Neural progenitor cell (in vitro differentiated cells): ENCODE data around the gene TRPM3. TPM values are rescaled to one million over a fixed set of nuclear protein-coding genes. Genes with fewer than 3 reads are reported as not detected.

Experiments
- DNase-seq: peaks from one replicate; pipeline ENCODE4 v3.0.0-alpha.2; 2016; ENCODE audit warnings: low spot score
- H2AFZ ChIP-seq: fragments of 200-600 bp; sonication (generic); replicated peaks from 2 replicates; pipeline ENCODE4 v1.6.1; 2016; ENCODE audit warnings: antibody characterized with exemption
- H3F3A ChIP-seq: fragments of 200-600 bp; sonication (generic); 2 replicates; pipeline ENCODE4 v1.6.1; 2016; ENCODE audit warnings: antibody characterized with exemption, low read depth
- H3K27ac ChIP-seq: fragments of 200-600 bp; sonication (generic); 2 replicates; pipeline ENCODE4 v1.5.1; 2016; ENCODE audit warnings: mild to moderate bottlenecking
- H3K27me3 ChIP-seq: fragments of 200-600 bp; sonication (generic); 2 replicates; pipeline ENCODE4 v1.6.1; 2016; ENCODE audit warnings: mild to moderate bottlenecking, moderate library complexity
- H3K36me3 ChIP-seq: fragments of 200-600 bp; sonication (generic); 2 replicates; pipeline ENCODE4 v1.5.1; 2016
- H3K4me1 ChIP-seq: fragments of 200-600 bp; sonication (generic); 2 replicates; pipeline ENCODE4 v1.6.1; 2016; ENCODE audit warnings: mixed run types
- H3K4me2 ChIP-seq: fragments of 200-600 bp; sonication (generic); 2 replicates; pipeline ENCODE4 v1.6.1; 2016
- H3K4me3 ChIP-seq: fragments of 200-600 bp; sonication (generic); 2 replicates; pipeline ENCODE4 v1.5.1; 2016
- H3K79me2 ChIP-seq: fragments of 200-600 bp; sonication (generic); 2 replicates; pipeline ENCODE4 v1.6.1; 2016; ENCODE audit warnings: low read depth
- H3K9ac ChIP-seq: fragments of 200-600 bp; sonication (generic); 2 replicates; pipeline ENCODE4 v1.6.1; 2016
- H3K9me3 ChIP-seq: fragments of 200-600 bp; sonication (generic); 2 replicates; pipeline ENCODE4 v1.5.1; 2016; ENCODE audit warnings: low read depth
- H4K20me1 ChIP-seq: fragments of 200-600 bp; sonication (generic); 2 replicates; pipeline ENCODE4 v1.6.1; 2016; ENCODE audit warnings: low read depth
- H3K27ac Mint-ChIP-seq: 3 replicates; pipeline ENCODE4 v1.8.0; 2021; ENCODE audit warnings: mixed read lengths
- H3K27me3 Mint-ChIP-seq: 2 replicates; pipeline ENCODE4 v1.8.0; 2022; ENCODE audit warnings: low read depth, mild to moderate bottlenecking, inconsistent platforms, moderate library complexity, mixed read lengths; ENCODE audit not compliant: insufficient read depth
- H3K36me3 Mint-ChIP-seq: 3 replicates; pipeline ENCODE4 v1.8.0; 2021; ENCODE audit warnings: mixed read lengths
- H3K4me1 Mint-ChIP-seq: 3 replicates; pipeline ENCODE4 v1.8.0; 2021; ENCODE audit warnings: mixed read lengths
- H3K4me3 Mint-ChIP-seq: 3 replicates; pipeline ENCODE4 v1.8.0; 2021; ENCODE audit warnings: mild to moderate bottlenecking, moderate library complexity, mixed read lengths
- H3K9me3 Mint-ChIP-seq: 3 replicates; pipeline ENCODE4 v1.8.0; 2020; ENCODE audit warnings: mixed read lengths
- CTCF ChIP-seq: fragments of 200-600 bp; sonication (generic); IDR thresholded peaks from 2 replicates; pipeline ENCODE4 v1.5.1; 2017; ENCODE audit warnings: antibody characterized with exemption, mild to moderate bottlenecking
- EZH2 ChIP-seq: fragments of 200-600 bp; sonication (generic); IDR thresholded peaks from 2 replicates; pipeline ENCODE4 v1.6.1; 2017; ENCODE audit warnings: antibody characterized with exemption, mild to moderate bottlenecking, moderate library complexity
- EZH2phosphoT487 ChIP-seq: fragments of 200-600 bp; sonication (generic); IDR thresholded peaks from 2 replicates; pipeline ENCODE4 v1.6.1; 2017; ENCODE audit warnings: antibody characterized with exemption
- total RNA-seq: library from RNA; depleted of rRNA; stranded (reverse); fragments of >200 nt; gene quantifications from 2 replicates; pipeline ENCODE4 v1.2.3, GENCODE V29; 2015; ENCODE audit warnings: low replicate concordance

TRPM3 gene
- total RNA-seq, 1 donor from 2014 or later, result 37.2 TPM

- Histone ChIP-seq H3K27me3 (no peaks in the 10 kb centered on the region), H3K4me1 (no peaks in the 10 kb centered on the region), H4K20me1 (no peaks in the 10 kb centered on the region), H3K9me3 (no peaks in the 10 kb centered on the region), H3F3A (no peaks in the 10 kb centered on the region), H3K4me3 (no peak overlapping the region), H3K27ac (no peak overlapping the region), H3K4me2 (no peak overlapping the region), H2AFZ (no peak overlapping the region), H3K79me2 (no peaks in the 10 kb centered on the region), H3K9ac (no peak overlapping the region), H3K36me3 (no peaks in the 10 kb centered on the region)
- H3K27me3 Mint-ChIP-seq, result peaks cover 7% of the 10 kb centered on the region
- H3K36me3 Mint-ChIP-seq, result no peaks in the 10 kb centered on the region
- H3K27ac Mint-ChIP-seq, result no peak overlapping the region
- no peak for TF ChIP-seq EZH2
- no peak for TF ChIP-seq CTCF
- no peak for TF ChIP-seq EZH2phosphoT487
- no peaks in the 10 kb centered on the region for H3K4me1 Mint-ChIP-seq
- H3K9me3 Mint-ChIP-seq, result no peaks in the 10 kb centered on the region
- no peak overlapping the region for H3K4me3 Mint-ChIP-seq
- no peak for DNase-seq
These were observed 616.6 kb downstream of the TRPM3 start for GRCh38 chr9:70504834-70505233.

- Histone ChIP-seq H4K20me1 (no peaks in the 10 kb centered on the region), H3K4me3 (no peak overlapping the region), H3K9me3 (no peaks in the 10 kb centered on the region), H3K36me3 (no peaks in the 10 kb centered on the region), H3K27me3 (no peaks in the 10 kb centered on the region), H3F3A (no peaks in the 10 kb centered on the region), H3K4me2 (no peak overlapping the region), H3K79me2 (no peaks in the 10 kb centered on the region), H3K9ac (no peak overlapping the region), H3K27ac (no peak overlapping the region), H2AFZ (no peak overlapping the region), H3K4me1 (no peaks in the 10 kb centered on the region)
- DNase-seq, result no peak
- TF ChIP-seq CTCF (no peak), EZH2phosphoT487 (no peak), EZH2 (no peak)
- Mint-ChIP-seq H3K36me3 (no peaks in the 10 kb centered on the region), H3K27ac (no peak overlapping the region), H3K27me3 (peaks cover 9% of the 10 kb centered on the region), H3K9me3 (no peaks in the 10 kb centered on the region), H3K4me3 (no peak overlapping the region), H3K4me1 (no peaks in the 10 kb centered on the region)
These were observed 618.7 kb downstream of the TRPM3 start for GRCh38 chr9:70502690-70503089.

GRCh38 chr9:70500793-70501192 lies 620.6 kb downstream of the TRPM3 start:
- Mint-ChIP-seq H3K4me3 (no peak overlapping the region), H3K27me3 (peaks cover 9% of the 10 kb centered on the region), H3K9me3 (no peaks in the 10 kb centered on the region), H3K4me1 (no peaks in the 10 kb centered on the region), H3K36me3 (no peaks in the 10 kb centered on the region), H3K27ac (no peak overlapping the region)
- Histone ChIP-seq H2AFZ (no peak overlapping the region), H3K9ac (no peak overlapping the region), H3K9me3 (no peaks in the 10 kb centered on the region), H3F3A (no peaks in the 10 kb centered on the region), H3K4me2 (no peak overlapping the region), H3K27me3 (no peaks in the 10 kb centered on the region), H4K20me1 (no peaks in the 10 kb centered on the region), H3K4me3 (no peak overlapping the region), H3K4me1 (no peaks in the 10 kb centered on the region), H3K27ac (no peak overlapping the region), H3K79me2 (no peaks in the 10 kb centered on the region), H3K36me3 (no peaks in the 10 kb centered on the region)
- DNase-seq, result no peak
- TF ChIP-seq CTCF (no peak), EZH2phosphoT487 (no peak), EZH2 (no peak)

GRCh38 chr9:70499621-70500020 lies 621.8 kb downstream of the TRPM3 start:
- Histone ChIP-seq H2AFZ (no peak overlapping the region), H3K27me3 (no peaks in the 10 kb centered on the region), H3K27ac (no peak overlapping the region), H3K9me3 (no peaks in the 10 kb centered on the region), H3K4me3 (no peak overlapping the region), H4K20me1 (no peaks in the 10 kb centered on the region), H3K9ac (no peak overlapping the region), H3K79me2 (no peaks in the 10 kb centered on the region), H3K4me1 (no peaks in the 10 kb centered on the region), H3K36me3 (no peaks in the 10 kb centered on the region), H3K4me2 (no peak overlapping the region), H3F3A (no peaks in the 10 kb centered on the region)
- H3K4me3 Mint-ChIP-seq, result no peak overlapping the region
- H3K9me3 Mint-ChIP-seq, result no peaks in the 10 kb centered on the region
- DNase-seq, result no peak
- no peak for TF ChIP-seq CTCF
- TF ChIP-seq EZH2phosphoT487, result no peak
- no peak for TF ChIP-seq EZH2
- peaks cover 9% of the 10 kb centered on the region for H3K27me3 Mint-ChIP-seq
- no peaks in the 10 kb centered on the region for H3K36me3 Mint-ChIP-seq
- no peak overlapping the region for H3K27ac Mint-ChIP-seq
- H3K4me1 Mint-ChIP-seq, result no peaks in the 10 kb centered on the region
